ENCODE results near the gene CCL13.

DNA sequence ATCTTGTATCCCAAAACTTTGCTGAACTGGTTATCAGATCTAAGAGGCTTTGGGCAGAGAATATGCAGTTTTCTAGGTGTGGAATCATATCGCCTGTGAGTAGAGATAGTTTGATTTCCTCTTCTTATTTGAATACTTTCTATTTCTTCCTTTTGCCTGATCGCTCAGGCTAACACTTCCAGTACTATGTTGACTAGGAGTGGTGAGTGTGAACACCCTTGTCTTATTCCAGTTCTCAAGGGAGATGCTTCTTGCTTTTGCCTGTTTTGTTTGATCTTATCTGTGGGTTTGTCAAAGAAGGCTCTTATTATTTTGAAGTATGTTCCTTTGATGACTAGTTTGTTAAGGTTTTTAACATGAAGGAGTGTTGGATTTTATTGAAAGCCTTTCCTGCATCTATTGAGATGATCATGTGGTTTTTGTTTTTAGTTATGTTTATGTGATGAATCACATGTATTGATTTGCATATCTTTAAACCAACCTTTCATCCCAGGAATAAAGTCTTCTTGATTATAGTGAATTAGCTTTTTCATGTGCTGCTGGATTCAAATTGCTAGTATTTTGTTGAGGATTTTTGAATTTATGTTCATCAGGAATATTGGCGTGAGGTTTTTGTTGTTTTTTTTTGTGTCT is 17.0 kb upstream of the CCL13 start:
- TF ChIP-seq GATA3 (IDR thresholded peaks at IDR 0.05; ENCODE audit: low read depth, low read length) (no peak), GATA2 (IDR thresholded peaks at IDR 0.05; ENCODE audit: low read depth, low read length) (no peak)

All from SH-SY5Y (cell line).